Small intestine (tissue), 7 donors: ENCODE measurements around the gene PYGM. TPM values are rescaled to one million over a fixed set of nuclear protein-coding genes. Genes with fewer than 3 reads are reported as not detected.
"Not testable (repeated sequence)": the region's sequence is repeated elsewhere in the genome, so short reads cannot be mapped to it uniquely, and the experiment has no call there.

Source experiments
- DNase-seq, 2 donors: peaks; one replicate each; pipeline versions ENCODE4 v3.0.0 to v3.0.0-alpha.2; 2013
- FAIRE-seq: peaks from 2 replicates; lab custom pipeline; 2012; peaks lifted over from hg19 to GRCh38; lab: Jason Lieb, UNC
- H3K27ac ChIP-seq, 3 donors: one replicate each; pipeline ENCODE4 v1.5.1; 2013; ENCODE audit warnings: low read length in 2 of 3, mild to moderate bottlenecking in 2 of 3, control low read depth in 1 of 3, inconsistent platforms in 1 of 3, low read depth in 1 of 3, moderate library complexity in 1 of 3
- H3K27me3 ChIP-seq, 3 donors: one replicate each; pipeline ENCODE4 v1.6.1; 2013; ENCODE audit warnings: low read length in 3 of 3, inconsistent platforms in 1 of 3; ENCODE audit not compliant: control insufficient read depth in 3 of 3, insufficient read depth in 3 of 3
- H3K36me3 ChIP-seq, 3 donors: one replicate each; pipeline ENCODE4 v1.6.1; 2013; ENCODE audit warnings: low read length in 3 of 3, inconsistent platforms in 1 of 3, low read depth in 1 of 3, mild to moderate bottlenecking in 1 of 3, moderate library complexity in 1 of 3; ENCODE audit not compliant: control insufficient read depth in 3 of 3, insufficient read depth in 2 of 3
- H3K4me1 ChIP-seq, 3 donors: one replicate each; pipeline ENCODE4 v1.6.1; 2013; ENCODE audit warnings: low read length in 2 of 3, inconsistent platforms in 1 of 3, low read depth in 1 of 3, mild to moderate bottlenecking in 1 of 3, moderate library complexity in 1 of 3; ENCODE audit not compliant: control insufficient read depth in 3 of 3, insufficient read depth in 2 of 3
- H3K4me3 ChIP-seq, 3 donors: one replicate each; pipeline ENCODE4 v1.5.1; 2013; ENCODE audit warnings: low read length in 3 of 3, control low read depth in 1 of 3, inconsistent platforms in 1 of 3, low read depth in 1 of 3, mild to moderate bottlenecking in 1 of 3, moderate library complexity in 1 of 3
- H3K9me3 ChIP-seq, 2 donors: one replicate each; pipeline ENCODE4 v1.6.1; 2013; ENCODE audit warnings: low read depth in 1 of 2, low read length in 1 of 2; ENCODE audit not compliant: control insufficient read depth in 2 of 2, insufficient read depth in 1 of 2
- WGBS, 3 donors: extraction: QIAGEN DNeasy Blood & Tissue Kit; methylation state at CpG; one replicate each; pipeline ENCODE4 v1.1.7; 2013; 5-methylcytosine and 5-hydroxymethylcytosine counted together
- polyA plus RNA-seq, 4 donors: library from polyadenylated mRNA; stranded (reverse) in 3 of 4; unstranded in 1 of 4; fragments of 200-250 nt in 3 of 4; fragments of 120-200 nt in 1 of 4; gene quantifications; one replicate each; pipeline versions ENCODE4 v1.2.1 to v1.2.3, GENCODE V29; 2013
- donor health status: healthy with polysubstance abuse.
- donor health status: control.
- donor health status: control.
- donor health status: Bipolar disorder and iron deficiency.
- donor health status: healthy.

The PYGM gene
- polyA plus RNA-seq, 4 donors, result 0.54 to 1.5 (median 1.1) TPM

GRCh38 chr11:64711956-64712362 lies 47.8 kb downstream of the PYGM start:
- H3K27me3 ChIP-seq, result peaks cover 19 to 76% (median 55%) of the 10 kb centered on the region in 3 donors
- no peaks in the 10 kb centered on the region for H3K36me3 ChIP-seq
- DNase-seq (no peak), FAIRE-seq (no peak)
- no peak overlapping the region for H3K27ac ChIP-seq
- WGBS, 3 donors, result 40 to 47% (median 45%) methylated on average over 18 to 19 of the region's 19 CpGs
- H3K9me3 ChIP-seq, result no peaks in the 10 kb centered on the region
- H3K4me1 ChIP-seq, result peaks cover 0 to 2% (median 0%) of the 10 kb centered on the region in 3 donors
- H3K4me3 ChIP-seq, result no peak overlapping the region

- DNase-seq (no peak), FAIRE-seq (no peak)
- Histone ChIP-seq H3K4me3 (no peak overlapping the region), H3K9me3 (no peaks in the 10 kb centered on the region), H3K36me3 (no peaks in the 10 kb centered on the region), H3K27me3 (peaks cover 19 to 70% (median 51%) of the 10 kb centered on the region in 3 donors), H3K27ac (no peak overlapping the region), H3K4me1 (peaks cover 0 to 2% (median 0%) of the 10 kb centered on the region in 3 donors)
- WGBS, 3 donors, result 12 to 20% (median 15%) methylated on average over 40 to 46 of the region's 46 CpGs
Measured at GRCh38 chr11:64711138-64711955, 48.4 kb downstream of the PYGM start.

- FAIRE-seq, result no peak
- Histone ChIP-seq H3K4me1 (peaks cover 0 to 2% (median 0%) of the 10 kb centered on the region in 3 donors), H3K27me3 (peaks cover 19 to 65% (median 44%) of the 10 kb centered on the region in 3 donors), H3K9me3 (no peaks in the 10 kb centered on the region), H3K36me3 (no peaks in the 10 kb centered on the region), H3K4me3 (no peak overlapping the region), H3K27ac (no peak overlapping the region)
- DNase-seq, result no peak
- 32 to 47% (median 37%) methylated on average over 13 of the region's 13 CpGs for WGBS, 3 donors
Measured at GRCh38 chr11:64710418-64711137, 49.2 kb downstream of the PYGM start.

DNA sequence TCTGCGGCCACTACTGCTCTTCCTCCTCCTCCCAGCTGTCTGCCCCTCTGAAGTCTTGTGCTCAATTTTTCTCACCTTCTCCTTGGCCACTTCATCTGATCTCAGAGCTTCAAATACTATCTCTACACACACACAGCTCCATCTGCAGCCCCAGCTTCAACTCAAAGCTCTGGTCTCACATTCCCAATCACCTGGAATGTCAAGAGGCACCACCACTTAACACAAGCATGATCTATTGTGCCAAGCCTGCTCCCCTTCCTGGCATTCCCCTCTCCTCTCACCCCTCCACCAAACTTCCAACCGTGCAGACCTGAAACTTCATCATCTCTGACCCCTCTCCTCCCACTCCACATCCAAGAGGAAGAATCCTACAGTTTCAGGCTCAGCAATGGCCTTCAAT lies 54.3 kb downstream of the PYGM start:
- no peaks in the 10 kb centered on the region for H3K9me3 ChIP-seq
- no peak overlapping the region for H3K27ac ChIP-seq
- DNase-seq (no peak), FAIRE-seq (no peak)
- H3K4me1 ChIP-seq, result no peaks in the 10 kb centered on the region
- 29 to 56% (median 47%) methylated on average over 2 of the region's 2 CpGs for WGBS, 3 donors
- no peak overlapping the region for H3K4me3 ChIP-seq
- H3K36me3 ChIP-seq, result no peaks in the 10 kb centered on the region
- H3K27me3 ChIP-seq, result peaks cover 0 to 51% (median 6%) of the 10 kb centered on the region in 3 donors

GRCh38 chr11:64703048-64703447 lies 56.7 kb downstream of the PYGM start:
- no peak overlapping the region for H3K4me3 ChIP-seq
- 90 to 96% (median 92%) methylated on average over 2 of the region's 2 CpGs for WGBS, 3 donors
- FAIRE-seq (no peak), DNase-seq (no peak)
- peaks cover 0 to 37% (median 1%) of the 10 kb centered on the region in 3 donors for H3K27me3 ChIP-seq
- H3K27ac ChIP-seq, result no peak overlapping the region
- H3K36me3 ChIP-seq, result no peaks in the 10 kb centered on the region
- H3K4me1 ChIP-seq, result no peaks in the 10 kb centered on the region
- no peaks in the 10 kb centered on the region for H3K9me3 ChIP-seq

GRCh38 chr11:64701956-64702355 lies 57.8 kb downstream of the PYGM start:
- 89 to 97% (median 90%) methylated on average over 13 to 27 of the region's 29 CpGs for WGBS, 3 donors
- not testable (repeated sequence) for H3K27ac ChIP-seq

GRCh38 chr11:64698427-64698826 lies 61.3 kb downstream of the PYGM start:
- Histone ChIP-seq H3K4me1 (no peaks in the 10 kb centered on the region), H3K9me3 (peaks cover 0 to 3% of the 10 kb centered on the region in 2 donors), H3K4me3 (no peak overlapping the region), H3K27ac (no peak overlapping the region), H3K27me3 (peaks cover 0 to 46% (median 2%) of the 10 kb centered on the region in 3 donors), H3K36me3 (no peaks in the 10 kb centered on the region)
- no peak for DNase-seq
- 55 to 86% (median 75%) methylated on average over 1 of the region's 1 CpG for WGBS, 3 donors
- FAIRE-seq, result no peak

More at GRCh38 chr11:64701956-64702355, 57.8 kb downstream of the PYGM start:
- DNase-seq, H3K4me1 ChIP-seq, FAIRE-seq, H3K9me3 ChIP-seq, H3K36me3 ChIP-seq, H3K4me3 ChIP-seq: not testable (repeated sequence)
- peaks cover 0 to 36% (median 0%) of the 10 kb centered on the region in 3 donors for H3K27me3 ChIP-seq

- Histone ChIP-seq H3K36me3 (no peaks in the 10 kb centered on the region), H3K9me3 (peaks cover 0 to 3% of the 10 kb centered on the region in 2 donors), H3K27ac (no peak overlapping the region), H3K4me1 (no peaks in the 10 kb centered on the region), H3K27me3 (peaks cover 2 to 49% (median 2%) of the 10 kb centered on the region in 3 donors), H3K4me3 (no peak overlapping the region)
- no peak for FAIRE-seq
- no peak for DNase-seq
- 68 to 79% (median 70%) methylated on average over 7 of the region's 7 CpGs for WGBS, 3 donors
Measured at GRCh38 chr11:64697663-64698375, 62.0 kb downstream of the PYGM start.
